ENCODE measurements around the gene SYT1. TPM values are rescaled to one million over a fixed set of nuclear protein-coding genes. Genes with fewer than 3 reads are reported as not detected.

SYT1 gene
- total RNA-seq, 1 donor from 2014 or later, result not detected

GRCh38 chr12:78891646-78892353 is 27.2 kb downstream of the SYT1 start:
- intact Hi-C loops (cut with micrococcal nuclease), result no loop called here

- intact Hi-C loops (cut with micrococcal nuclease), result no loop called here
These were observed 33.8 kb downstream of the SYT1 start for GRCh38 chr12:78898416-78898815.

- intact Hi-C loops (cut with micrococcal nuclease), result no loop called here
These were observed 50.3 kb downstream of the SYT1 start for GRCh38 chr12:78914859-78915331.

- intact Hi-C loops (cut with micrococcal nuclease), result no loop called here
These were observed 52.4 kb downstream of the SYT1 start for GRCh38 chr12:78916845-78917480.

GRCh38 chr12:78917513-78917912 is 52.9 kb downstream of the SYT1 start:
- intact Hi-C loops (cut with micrococcal nuclease), result no loop called here

- intact Hi-C loops (cut with micrococcal nuclease), result no loop called here
These were observed 53.7 kb downstream of the SYT1 start for GRCh38 chr12:78918268-78918667.

- intact Hi-C loops (cut with micrococcal nuclease), result no loop called here
These were observed 63.9 kb downstream of the SYT1 start for GRCh38 chr12:78928200-78929074.

GRCh38 chr12:78929075-78929418 is 64.5 kb downstream of the SYT1 start:
- intact Hi-C loops (cut with micrococcal nuclease), result no loop called here

- intact Hi-C loops (cut with micrococcal nuclease), result no loop called here
These were observed 67.0 kb downstream of the SYT1 start for GRCh38 chr12:78931466-78931990.

GRCh38 chr12:78933014-78933413 is 68.4 kb downstream of the SYT1 start:
- intact Hi-C loops (cut with micrococcal nuclease), result no loop called here

GRCh38 chr12:78938341-78939084 is 73.9 kb downstream of the SYT1 start:
- intact Hi-C loops (cut with micrococcal nuclease), result no loop called here

GRCh38 chr12:78949532-78949931 is 85.0 kb downstream of the SYT1 start:
- intact Hi-C loops (cut with micrococcal nuclease), result no loop called here

- intact Hi-C loops (cut with micrococcal nuclease), result no loop called here
These were observed 87.4 kb downstream of the SYT1 start for GRCh38 chr12:78951803-78952551.

GRCh38 chr12:78952552-78952929 is 88.0 kb downstream of the SYT1 start:
- intact Hi-C loops (cut with micrococcal nuclease), result no loop called here

GRCh38 chr12:78958941-78959340 is 94.4 kb downstream of the SYT1 start:
- intact Hi-C loops (cut with micrococcal nuclease), result no loop called here

- intact Hi-C loops (cut with micrococcal nuclease), result no loop called here
These were observed 95.0 kb downstream of the SYT1 start for GRCh38 chr12:78959556-78959955.

- intact Hi-C loops (cut with micrococcal nuclease), result no loop called here
These were observed 96.6 kb downstream of the SYT1 start for GRCh38 chr12:78961171-78961570.

GRCh38 chr12:78963439-78964227 is 99.1 kb downstream of the SYT1 start:
- intact Hi-C loops (cut with micrococcal nuclease), result no loop called here

- intact Hi-C loops (cut with micrococcal nuclease), result no loop called here
These were observed 99.9 kb downstream of the SYT1 start for GRCh38 chr12:78964521-78964920.

GRCh38 chr12:78966062-78966461 is 101.5 kb downstream of the SYT1 start:
- intact Hi-C loops (cut with micrococcal nuclease), result no loop called here
